Stimulated activated CD4-positive, alpha-beta T cell treated with anti-CD3 and anti-CD28 coated beads, Interleukin-15, amount 100 ng/mL, for 1 hour (primary cell): ENCODE measurements around the gene SCUBE2.

ENCODE experiments used
- DNase-seq, 2 donors: peaks; one replicate each; pipeline ENCODE4 v3.0.0-alpha.2; 2020; ENCODE audit warnings: low read depth in 1 of 2, low spot score in 1 of 2

SCUBE2 gene

DNA sequence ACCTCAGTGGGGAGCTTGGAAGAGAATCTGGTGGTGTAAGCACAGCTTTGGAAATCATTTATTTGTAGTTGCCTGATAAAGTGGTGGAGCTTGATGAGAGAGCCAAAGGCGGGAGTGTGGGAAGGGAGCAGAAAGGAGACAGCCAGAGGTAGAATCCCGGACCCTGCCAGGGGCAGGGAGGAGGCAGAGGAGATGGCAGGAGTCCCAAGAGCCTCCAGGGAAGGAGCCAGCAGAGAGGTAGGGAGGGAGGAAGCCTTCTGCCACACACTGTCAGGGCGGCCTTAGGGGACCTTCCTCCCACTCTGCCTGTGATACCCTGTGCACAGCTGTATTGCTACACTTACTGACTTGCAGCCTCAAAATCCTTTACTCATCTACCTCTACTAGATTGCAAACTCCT, 15.4 kb downstream of the SCUBE2 start:
- no peak for DNase-seq

DNA sequence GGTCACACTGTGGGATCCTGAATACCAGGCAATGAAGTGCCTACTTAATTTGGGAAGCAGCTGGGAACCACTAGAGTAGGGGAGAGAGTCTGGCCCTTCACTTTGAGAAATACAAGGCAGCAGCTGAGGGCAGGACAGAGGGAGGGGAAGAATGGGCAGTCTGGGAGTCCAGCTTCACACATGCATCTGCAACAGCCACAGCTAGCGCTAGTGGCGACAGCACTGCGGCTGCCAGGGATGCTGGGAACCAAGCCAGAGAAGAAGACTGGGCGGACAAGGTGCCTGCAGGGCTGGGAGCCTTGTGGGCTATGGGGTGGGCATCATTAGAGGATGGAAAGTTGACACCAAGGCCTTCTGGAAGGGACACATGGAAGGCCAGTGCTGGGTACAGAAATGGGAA, 15.8 kb downstream of the SCUBE2 start:
- DNase-seq = no peak

GRCh38 chr11:9074338-9075029, 16.9 kb downstream of the SCUBE2 start:
- no peak for DNase-seq

- no peak for DNase-seq
These were observed 17.8 kb downstream of the SCUBE2 start for GRCh38 chr11:9073466-9074225.

- no peak for DNase-seq
These were observed 18.7 kb downstream of the SCUBE2 start for GRCh38 chr11:9072626-9073176.

DNA sequence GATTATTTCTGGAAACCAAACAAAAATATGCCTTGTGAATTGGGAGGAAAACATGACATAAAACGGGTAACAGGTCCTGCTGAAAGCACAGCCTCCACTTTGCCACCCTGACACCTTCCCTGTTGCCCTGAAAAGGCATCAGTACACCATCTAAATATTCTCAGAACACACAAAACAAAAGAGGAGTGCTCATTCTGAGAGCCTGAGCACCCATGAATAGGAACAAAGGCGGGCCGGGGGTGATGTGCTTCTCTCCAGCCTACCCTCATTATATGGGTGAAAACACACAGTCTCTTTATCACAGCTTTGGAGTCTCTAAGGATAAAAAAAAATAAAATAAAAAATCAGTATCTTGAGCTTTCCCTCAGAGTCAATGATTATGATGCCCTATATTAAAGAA, 19.7 kb downstream of the SCUBE2 start:
- no peak for DNase-seq

DNA sequence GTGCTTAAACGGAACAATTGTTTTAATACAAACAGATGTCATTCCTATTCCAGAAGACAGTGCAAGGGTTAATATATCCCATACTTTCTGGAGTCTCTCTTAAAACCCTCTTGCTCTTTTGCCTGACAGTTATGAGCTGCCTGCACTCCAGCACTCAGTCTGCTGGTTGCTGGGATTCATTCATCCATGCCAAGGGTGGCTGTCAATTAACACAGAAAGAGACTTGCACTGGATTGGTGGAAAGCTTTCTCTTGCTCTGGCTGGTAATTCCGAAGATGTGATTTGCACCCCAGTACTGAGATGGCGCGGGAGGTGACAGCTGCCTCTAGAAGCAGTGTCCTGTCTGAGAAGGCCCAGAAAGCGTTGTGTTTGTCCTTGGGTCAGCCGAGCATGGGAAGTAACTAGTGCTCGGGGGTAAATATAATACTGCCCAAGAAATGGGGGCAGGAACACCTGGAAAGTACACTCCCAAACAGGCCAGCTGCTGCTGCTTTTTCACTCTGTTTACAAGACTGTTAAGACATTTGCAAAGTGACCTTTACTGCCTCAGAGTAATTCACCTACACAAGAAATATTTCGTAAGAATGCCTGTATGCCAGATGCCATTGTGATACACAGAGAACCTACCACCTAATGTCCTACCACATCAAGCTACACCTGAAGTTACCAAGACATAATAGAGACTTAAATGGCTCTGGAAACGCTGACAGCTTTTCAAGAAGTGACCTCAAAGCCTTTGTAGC, 20.5 kb downstream of the SCUBE2 start:
- DNase-seq = no peak

GRCh38 chr11:9069862-9070470, 21.4 kb downstream of the SCUBE2 start:
- no peak for DNase-seq

DNA sequence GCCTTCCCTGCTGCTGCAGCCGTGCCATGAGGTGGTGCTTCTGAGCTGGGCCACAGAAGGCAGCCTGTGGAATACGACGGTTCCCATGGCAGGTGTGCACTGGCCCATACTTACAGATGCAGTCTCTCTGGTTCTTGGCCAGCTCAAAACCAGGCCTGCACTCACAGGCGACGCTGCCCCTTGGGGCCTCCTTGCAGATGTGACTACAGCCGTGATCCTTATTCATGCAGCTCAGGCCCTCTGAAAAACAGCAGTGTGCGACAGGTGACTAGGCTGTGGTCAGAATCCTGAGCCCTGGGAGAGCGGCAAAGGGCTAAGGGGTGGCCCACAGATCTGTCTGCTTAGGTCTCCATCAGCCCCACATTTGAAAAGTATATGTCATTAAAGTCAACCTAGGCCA, 22.1 kb downstream of the SCUBE2 start:
- DNase-seq = no peak

DNA sequence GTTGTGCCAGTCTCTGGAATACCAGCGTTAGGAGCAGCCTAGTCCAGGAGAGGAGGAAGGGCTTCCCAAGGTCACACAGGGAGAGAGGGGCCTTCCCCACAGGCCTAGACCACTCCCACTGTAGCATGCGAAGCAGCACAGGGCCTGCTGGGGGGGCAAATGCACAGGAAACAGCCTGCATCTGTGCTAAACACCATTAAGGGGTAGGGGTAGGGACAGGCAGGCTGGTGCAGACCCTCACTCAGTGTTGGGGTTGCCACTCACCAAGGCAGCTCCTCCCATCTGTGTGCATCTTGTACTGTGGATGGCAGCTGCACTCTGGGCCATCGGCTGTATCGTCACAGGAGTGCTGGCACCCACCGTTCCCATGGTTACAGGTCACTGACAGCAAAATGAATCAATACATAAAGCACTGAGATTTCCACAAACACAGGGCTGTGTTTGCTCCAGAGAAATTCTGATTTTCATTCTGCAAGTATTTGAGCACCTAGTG, 24.9 kb downstream of the SCUBE2 start:
- DNase-seq = no peak

- DNase-seq = no peak
These were observed 25.6 kb downstream of the SCUBE2 start for GRCh38 chr11:9065607-9066432.

- DNase-seq = no peak
These were observed 29.6 kb downstream of the SCUBE2 start for GRCh38 chr11:9061807-9062206.

DNA sequence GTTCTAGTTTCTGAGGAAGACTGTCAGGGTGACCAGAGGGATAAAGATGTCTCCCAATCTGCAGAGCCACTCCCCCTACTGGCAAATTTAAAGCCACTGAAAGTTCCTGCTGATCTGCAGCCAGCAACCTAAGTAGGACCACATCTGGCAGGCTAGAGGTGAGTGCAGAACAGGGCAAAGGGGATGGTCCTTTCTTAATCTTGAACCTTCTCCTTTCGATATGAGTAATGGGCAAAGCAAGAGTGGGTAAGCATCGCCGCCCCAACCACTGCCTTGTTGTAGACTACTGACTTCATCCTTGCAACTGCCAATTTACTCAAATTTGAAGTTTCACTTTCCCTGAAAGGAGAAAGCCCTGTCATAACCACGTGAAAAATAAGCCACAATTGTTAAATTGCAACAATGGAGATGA, 30.7 kb downstream of the SCUBE2 start:
- peak in 1 of 2 donors; percentile 17 for DNase-seq

GRCh38 chr11:9059406-9059805, 32.0 kb downstream of the SCUBE2 start:
- no peak for DNase-seq

- DNase-seq = no peak
These were observed 33.5 kb downstream of the SCUBE2 start for GRCh38 chr11:9057888-9058287.

DNA sequence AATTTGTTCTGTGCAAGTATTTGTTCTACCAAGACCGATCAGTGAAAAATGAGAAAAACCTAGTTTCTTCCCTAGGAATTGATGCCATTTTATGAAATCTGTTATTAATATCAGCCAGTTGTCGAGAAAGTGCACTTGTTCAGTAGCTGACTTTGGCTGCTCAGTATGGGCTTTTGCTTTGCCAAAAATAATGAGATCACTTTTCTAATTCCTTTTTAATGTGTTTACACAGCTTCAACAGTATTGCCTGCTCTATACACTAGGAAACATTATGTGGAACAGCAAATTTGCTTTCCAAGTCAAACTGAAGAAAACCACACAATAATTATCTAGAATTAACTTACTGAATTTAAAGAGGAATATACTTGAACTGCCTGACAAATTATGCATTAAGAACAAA, 34.4 kb downstream of the SCUBE2 start:
- DNase-seq = no peak

DNA sequence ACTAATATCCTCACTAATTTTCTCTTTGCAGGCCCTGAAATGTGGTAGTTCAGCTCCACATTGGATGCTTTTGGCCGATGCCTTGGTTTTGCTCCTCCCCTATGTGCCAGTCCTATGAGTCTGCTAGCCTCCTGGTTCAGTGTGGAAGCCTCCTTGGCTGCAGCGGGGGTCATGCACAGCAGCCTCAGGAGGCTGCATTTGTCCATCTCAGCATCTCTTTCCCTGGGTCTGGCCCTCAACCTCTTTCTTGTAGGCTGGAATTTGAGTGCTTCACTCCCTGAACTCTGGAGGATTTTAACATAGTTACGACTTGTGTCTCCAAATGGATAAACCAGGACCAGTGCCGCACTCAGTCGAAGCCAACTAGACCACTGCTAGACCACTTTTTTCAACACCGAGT, 34.9 kb downstream of the SCUBE2 start:
- DNase-seq = no peak

DNA sequence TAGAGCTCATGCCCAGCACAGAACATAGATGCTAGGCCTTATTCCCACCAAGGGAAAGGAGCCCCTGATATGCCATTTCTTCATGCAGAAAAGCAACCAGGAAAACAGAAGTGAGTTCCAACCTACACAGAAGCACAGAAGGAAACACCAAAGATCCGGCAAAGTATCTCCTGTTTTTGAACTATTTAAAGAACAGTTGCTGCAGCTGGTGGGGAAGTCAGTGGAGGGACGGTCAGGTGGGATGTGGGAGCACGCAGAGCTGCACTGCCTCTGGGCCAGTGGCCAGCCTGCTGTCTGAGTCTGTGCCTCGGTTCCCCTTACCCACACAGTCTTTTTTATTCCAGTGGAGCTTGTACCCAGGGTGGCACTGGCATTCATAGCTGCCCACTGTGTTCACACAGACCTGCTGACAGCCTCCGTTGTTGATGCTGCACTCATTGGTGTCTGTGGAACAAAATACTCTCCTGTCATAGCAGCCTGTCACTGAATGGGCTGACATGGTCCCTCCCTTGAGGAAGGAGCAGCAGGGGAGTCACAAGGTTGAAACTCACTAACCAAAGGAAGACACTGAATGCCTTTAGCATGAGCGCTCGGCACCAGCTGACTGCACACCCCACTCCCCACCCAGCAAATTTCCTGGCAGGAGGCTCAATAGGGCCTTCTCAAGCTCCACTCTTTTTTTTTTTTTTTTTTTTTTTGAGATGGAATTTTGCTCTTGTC, 37.9 kb downstream of the SCUBE2 start:
- no peak for DNase-seq

- no peak for DNase-seq
These were observed 39.1 kb downstream of the SCUBE2 start for GRCh38 chr11:9052316-9052715.

DNA sequence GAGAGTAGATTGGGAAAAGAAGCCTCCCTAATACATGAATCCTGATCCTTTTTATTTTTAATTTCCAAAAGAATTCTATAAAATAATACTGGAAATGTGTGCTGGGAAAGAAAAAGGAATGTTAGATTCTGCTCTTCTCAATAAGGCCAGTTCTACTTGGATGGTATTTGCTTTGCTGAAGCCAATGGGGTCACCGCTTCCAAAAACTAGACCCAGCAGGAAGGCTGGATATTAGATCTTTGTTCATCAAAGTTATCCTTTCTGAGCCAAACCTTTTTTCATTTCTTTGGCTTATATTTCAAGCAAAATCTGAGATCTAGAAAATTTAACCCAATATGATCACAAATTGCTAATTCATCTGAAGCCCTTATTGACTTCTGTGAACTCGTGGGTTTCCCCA, 41.4 kb downstream of the SCUBE2 start:
- DNase-seq = no peak
